Hematopoietic multipotent progenitor cell treated with erythropoietin and hydrocortisone succinate and interleukin-3 and kit ligand, for 15 days (in vitro differentiated cells): ENCODE results near the gene POLR2J2.
"Not testable (repeated sequence)": the region's sequence is repeated elsewhere in the genome, so short reads cannot be mapped to it uniquely, and the experiment has no call there.

Source experiments
- DNase-seq: peaks from one replicate; pipeline ENCODE4 v3.0.0-alpha.2; 2015; ENCODE audit warnings: low spot score

Gene POLR2J2

GRCh38 chr7:102671956-102672307 lies 469 bp upstream of the POLR2J2 start:
- DNase-seq, result not testable (repeated sequence)

DNA sequence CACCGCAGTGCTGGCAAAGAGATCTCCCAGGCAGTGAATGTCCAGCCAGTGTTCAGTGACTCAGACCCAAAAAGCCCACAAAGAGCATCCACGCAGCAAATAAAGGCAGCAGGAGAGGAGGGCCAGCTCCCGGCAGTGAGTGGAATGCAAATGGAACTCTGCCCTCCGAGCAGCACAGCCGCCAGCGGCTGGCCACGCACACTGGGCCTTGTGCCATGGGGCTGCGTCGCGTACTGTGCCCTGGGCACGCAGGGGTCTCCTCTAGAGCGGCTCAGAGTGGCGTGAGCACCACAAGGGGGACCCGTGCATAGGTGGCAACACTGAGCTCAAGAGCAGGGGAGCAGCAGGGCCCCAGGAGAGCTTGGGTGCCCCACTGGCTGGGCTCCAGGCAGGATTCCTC lies 3.9 kb downstream of the POLR2J2 start:
- DNase-seq, result not testable (repeated sequence)

DNA sequence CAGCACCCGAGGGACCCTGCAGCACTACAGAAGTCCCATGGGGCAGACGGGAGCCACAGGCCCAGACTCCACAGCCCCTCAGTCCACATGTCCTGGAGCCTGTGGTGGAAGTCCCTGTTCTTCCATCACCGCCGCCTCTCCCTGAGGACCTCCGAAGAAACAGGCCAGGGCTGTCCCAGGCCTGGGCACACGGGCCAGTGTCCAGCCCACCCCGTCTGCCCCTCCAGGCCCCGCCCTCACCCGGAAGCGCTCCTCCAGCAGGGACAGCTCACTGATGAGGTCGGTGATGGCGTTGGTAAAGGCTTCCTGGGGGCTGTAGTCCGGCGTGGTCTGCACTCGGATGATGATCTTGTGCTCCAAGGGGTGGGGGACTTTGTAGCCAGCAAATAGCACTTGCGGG lies 4.6 kb downstream of the POLR2J2 start:
- not testable (repeated sequence) for DNase-seq

DNA sequence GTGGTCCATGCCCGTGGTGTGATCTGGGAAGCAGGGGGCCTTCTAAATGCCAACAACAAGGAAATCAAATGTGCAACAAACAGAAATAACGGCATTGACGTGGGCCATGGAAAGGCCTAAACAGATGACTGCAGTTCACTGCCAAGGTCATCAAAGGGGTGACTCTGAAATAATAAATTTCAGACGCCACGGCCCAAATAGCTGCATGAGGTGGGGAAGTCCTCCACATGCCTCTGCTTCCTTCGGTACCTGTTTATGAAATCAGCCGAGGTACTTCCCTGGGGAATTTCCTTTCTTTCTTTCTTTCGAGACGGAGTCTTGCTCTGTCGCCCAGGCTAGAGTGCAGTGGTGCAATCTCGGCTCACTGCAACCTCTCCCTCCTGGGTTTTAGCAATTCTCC lies 6.7 kb downstream of the POLR2J2 start:
- not testable (repeated sequence) for DNase-seq

DNA sequence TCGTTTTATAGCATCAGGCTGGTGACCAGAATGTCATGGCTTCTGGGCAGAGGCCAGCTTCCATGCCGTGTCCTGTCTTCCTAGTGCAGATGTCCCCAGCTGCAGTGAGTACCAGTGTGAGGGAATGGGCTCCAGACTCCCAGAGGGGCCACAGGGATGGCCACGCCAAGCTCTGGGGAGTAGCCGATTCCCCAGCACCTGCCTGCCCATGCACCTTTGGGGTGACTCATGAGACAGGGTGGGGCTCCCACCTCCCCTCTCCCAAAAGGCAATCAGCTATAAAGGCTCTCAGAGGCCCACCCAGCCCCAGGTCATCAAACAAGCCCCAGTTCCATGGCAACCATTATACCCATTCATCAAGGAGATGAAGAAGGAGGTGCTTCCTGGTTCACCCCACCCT lies 21.5 kb downstream of the POLR2J2 start, which contains the start of gene SPDYE2B:
Gene SPDYE2B (plus strand): TSS at position 396 of the 400 bp plus-strand sequence. CDS start 2,030 bp downstream, outside the sequence.
- DNase-seq, result not testable (repeated sequence)

- not testable (repeated sequence) for DNase-seq
These were observed 23.6 kb downstream of the POLR2J2 start for GRCh38 chr7:102647813-102648212.

DNA sequence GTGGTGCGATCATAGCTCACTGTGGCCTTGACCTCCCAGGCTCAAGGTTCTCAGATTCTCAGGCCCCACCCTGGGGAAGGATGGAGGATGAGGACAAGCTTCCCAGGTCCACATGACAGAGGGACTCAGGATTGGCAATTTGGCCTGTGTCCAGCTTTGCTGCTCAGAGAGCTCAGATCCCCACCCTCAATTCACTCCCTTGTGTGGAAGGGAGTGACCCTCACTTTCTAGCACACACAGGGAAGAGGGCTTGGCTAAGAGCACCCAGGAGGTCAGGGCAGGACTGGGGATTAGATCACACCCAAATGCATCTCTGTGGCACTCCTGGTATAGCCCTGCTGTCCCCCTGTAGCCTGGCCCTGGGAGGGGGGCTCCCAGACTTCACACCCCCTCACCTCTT lies 28.1 kb downstream of the POLR2J2 start:
- not testable (repeated sequence) for DNase-seq

- not testable (repeated sequence) for DNase-seq
These were observed 28.8 kb downstream of the POLR2J2 start, which contains the start of gene UPK3BL1 for GRCh38 chr7:102642691-102643090. Gene UPK3BL1 (minus strand): TSS chr7:102642791. CDS start chr7:102642741, 50 bp downstream.

- DNase-seq, result not testable (repeated sequence)
These were observed 32.6 kb downstream of the POLR2J2 start for GRCh38 chr7:102638848-102639247.

- DNase-seq, result not testable (repeated sequence)
These were observed 34.5 kb downstream of the POLR2J2 start for GRCh38 chr7:102636956-102637355.

DNA sequence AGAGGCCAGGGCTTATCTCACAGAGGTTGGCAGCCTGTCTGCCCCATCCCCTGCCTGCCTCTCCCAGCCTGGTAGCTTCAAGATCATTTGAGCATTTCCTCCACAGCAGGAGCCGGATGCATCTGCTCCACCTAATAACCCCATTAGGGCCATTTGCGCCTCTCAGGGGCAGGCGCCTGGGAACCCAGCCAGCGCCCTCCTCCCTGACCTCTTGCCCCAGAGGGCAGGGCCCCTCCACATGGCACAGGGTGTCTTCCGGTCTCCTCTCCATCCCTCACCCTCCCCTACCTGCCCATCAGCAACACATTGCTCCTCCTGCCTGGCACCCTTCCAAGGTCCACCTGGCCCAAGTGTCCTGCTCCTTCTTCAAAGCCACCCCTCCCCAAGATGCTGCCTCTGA lies 36.1 kb downstream of the POLR2J2 start:
- DNase-seq, result not testable (repeated sequence)

- DNase-seq, result not testable (repeated sequence)
These were observed 37.2 kb downstream of the POLR2J2 start for GRCh38 chr7:102634299-102634698.

- DNase-seq, result not testable (repeated sequence)
These were observed 40.8 kb downstream of the POLR2J2 start for GRCh38 chr7:102630622-102631021.

- DNase-seq, result not testable (repeated sequence)
These were observed 44.1 kb downstream of the POLR2J2 start for GRCh38 chr7:102627271-102627904.

- DNase-seq, result not testable (repeated sequence)
These were observed 53.3 kb downstream of the POLR2J2 start for GRCh38 chr7:102618122-102618521.

DNA sequence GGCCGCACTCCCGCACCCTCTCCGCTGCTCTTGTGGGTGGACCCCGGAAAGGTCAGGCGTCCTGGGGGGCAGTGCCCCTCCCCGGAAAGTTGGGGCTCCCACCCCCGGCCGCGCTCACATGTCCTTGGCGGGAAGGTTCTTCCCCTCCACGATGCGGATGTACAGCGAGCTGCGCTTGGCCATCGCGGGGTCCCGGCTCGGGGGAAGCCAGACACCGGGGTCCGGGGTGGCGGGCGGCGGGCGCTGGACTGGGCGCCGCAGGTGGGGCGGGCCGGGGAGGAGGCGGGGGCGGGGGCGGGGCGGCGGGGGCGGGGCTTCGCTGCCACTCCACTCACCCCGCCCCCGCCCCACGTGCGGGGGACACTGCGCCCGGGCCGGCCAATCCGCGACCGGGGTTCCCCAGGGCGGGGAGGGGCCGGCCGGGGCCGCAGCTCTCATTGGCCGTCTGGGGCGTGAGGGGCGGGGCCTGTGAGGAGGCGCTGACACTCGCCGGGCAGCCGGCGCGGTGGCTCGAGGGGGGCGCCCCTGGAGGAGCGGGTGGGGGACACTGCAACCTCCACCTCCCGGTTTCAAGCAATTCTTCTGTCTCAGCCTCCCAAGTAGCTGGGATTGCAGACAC lies 54.8 kb downstream of the POLR2J2 start, which contains the start of gene RASA4:
Gene RASA4 (minus strand): TSS at position 250 of the 619 bp plus-strand sequence. CDS start 67 bp downstream, at position 183.
- not testable (repeated sequence) for DNase-seq
